GM19099 (cell line): ENCODE data around the gene ERN1.

Experiments used
- POLR2A ChIP-seq: IDR thresholded peaks from 3 replicates; pipeline ENCODE4 v1.6.1; 2011; ENCODE audit warnings: low read depth; ENCODE audit not compliant: insufficient read length; ENCODE audit errors: extremely low read depth

Gene ERN1

DNA sequence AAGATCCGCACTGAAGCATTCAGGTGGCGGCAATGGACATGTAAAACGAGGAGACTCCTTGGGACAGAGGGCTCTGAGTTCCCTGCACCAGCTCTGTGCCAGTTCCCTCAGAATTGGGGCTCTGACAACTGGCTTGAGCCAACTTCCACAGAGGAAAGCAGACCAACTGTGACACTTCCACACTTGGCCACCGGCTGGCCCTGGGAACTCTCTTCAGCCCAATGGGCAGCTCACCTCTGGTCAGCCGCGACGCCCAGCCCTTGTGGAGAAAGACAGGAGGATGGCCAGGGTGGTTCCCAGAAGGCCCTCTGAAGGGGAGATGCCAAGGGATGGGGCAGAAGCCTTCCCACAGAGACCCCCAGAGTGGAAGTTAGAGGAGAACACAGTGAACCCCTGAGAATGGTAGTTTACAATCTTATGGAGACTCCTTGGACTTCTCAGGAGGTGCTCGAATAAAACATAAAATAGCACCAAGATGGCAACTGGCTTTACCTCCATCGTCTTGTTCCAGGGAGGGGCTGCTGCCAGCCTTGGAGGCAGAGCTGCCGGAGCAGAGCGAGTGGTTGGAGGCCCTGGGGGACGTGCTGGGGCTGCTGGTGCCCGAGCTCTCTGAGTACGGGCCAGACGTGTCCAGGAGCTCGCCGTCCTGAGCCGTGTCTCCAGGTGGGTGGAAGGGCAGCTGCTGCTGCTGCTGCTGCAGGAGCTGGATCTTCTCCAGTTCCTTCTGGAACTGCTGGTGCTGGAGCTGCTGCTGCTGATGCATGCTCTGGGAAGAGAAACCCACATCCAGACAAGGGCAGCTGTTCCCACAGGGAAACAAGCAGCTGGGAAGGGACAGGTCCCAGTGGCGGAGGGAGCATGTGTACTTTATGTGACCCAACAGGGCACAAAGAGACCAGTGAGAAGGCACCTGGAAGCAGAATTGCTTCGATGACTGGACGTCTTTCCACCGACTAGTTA is 74.5 kb downstream of the ERN1 start:
- no peak for TF ChIP-seq POLR2A

DNA sequence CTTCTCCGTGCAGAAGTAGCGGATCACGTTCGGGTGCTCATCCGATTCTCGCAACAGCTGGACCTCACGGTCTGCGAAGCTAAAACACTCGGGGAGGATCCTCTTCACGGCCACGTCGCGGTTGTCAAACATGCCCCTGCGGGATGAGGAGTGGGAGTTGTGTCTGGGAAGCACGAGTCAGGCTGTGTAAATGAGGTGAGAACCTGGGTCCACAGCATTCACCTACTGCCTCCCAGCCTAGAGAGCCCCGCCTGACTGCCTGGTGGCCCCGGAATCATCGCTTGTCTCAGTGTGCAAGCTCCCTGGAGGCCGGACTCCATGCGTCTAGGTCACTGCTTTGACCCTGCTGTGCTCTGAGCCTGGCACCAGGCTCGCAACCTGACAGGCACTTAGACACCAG is 75.6 kb downstream of the ERN1 start:
- TF ChIP-seq POLR2A: no peak

DNA sequence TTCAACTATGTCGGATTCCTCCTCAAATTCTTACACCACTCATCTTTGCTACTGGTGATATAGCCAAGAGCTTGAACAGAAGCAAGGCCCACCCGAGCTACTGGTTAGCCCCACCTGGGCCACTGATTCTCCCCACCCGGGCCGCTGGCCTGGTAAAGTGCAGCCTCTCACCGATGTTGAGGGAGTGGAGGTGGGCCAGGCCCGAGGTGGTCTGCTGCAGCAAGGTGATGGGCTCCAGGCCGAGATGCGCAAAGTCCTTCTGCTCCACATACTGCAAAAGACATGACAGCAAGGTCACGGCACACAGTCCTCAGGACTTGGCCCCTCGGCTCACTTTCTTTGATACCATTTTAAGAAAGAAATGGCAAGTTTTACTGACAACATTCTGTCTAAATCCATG is 76.8 kb downstream of the ERN1 start:
- no peak for TF ChIP-seq POLR2A

DNA sequence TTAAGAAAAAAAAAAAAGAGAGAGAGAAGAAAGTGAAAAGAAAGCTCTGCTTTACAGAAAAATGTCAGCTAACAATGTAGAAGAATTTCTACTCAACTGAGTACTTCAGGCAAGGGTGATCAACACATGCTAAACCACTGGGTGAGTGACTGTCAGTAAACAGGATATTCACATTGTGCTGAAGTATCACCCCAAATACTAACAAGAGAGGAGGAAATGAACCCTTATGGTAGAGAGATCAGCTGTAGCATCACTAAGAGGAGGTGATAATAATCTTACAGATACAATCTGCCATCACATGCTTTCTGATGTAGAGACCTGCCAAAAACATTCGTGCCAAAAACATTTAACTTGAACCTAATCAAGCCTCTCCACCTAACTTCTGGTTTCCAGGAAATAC is 78.8 kb downstream of the ERN1 start:
- no peak for TF ChIP-seq POLR2A

- no peak for TF ChIP-seq POLR2A
Measured at GRCh38 chr17:64048805-64049204, 81.1 kb downstream of the ERN1 start.

DNA sequence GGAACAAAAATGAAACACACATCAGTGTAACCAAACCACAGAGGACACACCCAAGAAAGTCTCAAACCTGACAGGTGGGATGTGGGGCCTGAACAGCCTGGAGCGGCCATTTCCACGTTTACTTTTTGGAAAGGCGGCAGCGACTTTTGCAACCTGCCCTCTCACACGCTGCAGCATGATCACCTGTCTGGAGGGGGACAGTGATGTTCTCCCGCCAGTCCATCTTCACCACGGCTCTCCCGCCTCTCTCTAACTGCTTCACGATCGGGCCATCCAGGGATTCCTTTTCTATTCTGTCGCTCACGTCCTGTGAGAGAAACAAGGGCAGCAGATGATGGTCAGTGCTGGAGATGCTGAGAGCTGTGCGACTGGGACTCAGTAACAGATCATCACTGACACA is 84.8 kb downstream of the ERN1 start:
- TF ChIP-seq POLR2A: no peak

DNA sequence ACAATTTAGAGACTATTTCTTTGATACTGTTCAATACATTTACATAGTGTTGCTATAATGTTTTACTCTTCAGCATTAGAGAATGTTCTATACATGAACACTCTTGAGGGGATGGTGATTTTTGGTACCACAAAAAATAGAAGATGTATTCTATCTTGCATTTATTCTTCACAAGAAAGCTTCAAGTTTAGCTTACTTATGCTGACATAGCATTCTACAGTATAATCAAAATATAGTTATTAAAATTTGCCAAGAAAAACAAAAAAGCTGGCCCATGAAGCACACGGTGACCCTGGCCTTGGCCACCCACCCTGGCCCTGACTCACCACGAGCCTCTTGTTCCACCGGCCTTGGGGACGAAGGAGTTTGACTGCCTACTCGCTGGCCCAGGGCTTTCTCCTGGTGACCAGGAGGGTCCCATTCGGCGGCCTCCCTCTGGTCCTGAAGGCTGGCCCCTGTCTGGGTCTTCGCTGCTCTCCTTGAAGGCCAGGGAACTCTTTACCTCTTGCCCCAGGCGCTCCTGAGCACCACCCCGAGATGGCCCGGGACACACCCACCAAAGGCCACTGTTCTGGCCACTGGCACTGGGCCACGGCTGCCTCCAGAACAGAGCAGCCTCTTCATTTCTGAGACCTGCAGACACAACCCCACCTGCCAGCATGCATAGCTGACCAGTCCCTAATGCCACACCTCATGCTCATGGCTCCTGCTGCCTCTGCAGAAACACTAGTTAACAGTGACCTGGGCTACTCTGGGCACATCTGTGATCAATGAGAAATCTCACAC is 87.1 kb downstream of the ERN1 start:
- TF ChIP-seq POLR2A: no peak

DNA sequence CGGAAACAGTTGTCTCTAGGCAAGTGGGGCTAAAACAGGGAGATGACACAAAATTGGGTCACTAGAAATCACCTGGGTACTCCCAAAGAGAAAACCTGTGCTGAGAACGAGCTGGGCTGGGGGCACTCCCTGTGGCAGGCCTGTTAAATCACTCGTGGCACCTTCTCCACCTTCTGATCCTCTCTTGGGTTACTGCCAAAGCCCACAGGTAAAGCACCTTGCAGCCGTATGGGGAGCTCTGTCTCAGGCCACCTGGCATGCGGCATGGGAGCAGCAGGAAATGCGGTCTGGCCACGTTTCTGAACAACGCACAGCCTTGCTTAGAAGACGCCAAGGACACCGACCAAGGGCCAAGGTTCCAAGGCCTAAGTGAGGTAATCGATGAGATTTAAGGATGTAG is 88.0 kb downstream of the ERN1 start:
- no peak for TF ChIP-seq POLR2A

- TF ChIP-seq POLR2A: no peak
Measured at GRCh38 chr17:64040206-64040605, 89.7 kb downstream of the ERN1 start.

GRCh38 chr17:64039106-64039400 is 90.9 kb downstream of the ERN1 start:
- TF ChIP-seq POLR2A: no peak

GRCh38 chr17:64038331-64039105 is 91.4 kb downstream of the ERN1 start:
- TF ChIP-seq POLR2A: no peak

- no peak for TF ChIP-seq POLR2A
Measured at GRCh38 chr17:64037802-64038201, 92.1 kb downstream of the ERN1 start.

DNA sequence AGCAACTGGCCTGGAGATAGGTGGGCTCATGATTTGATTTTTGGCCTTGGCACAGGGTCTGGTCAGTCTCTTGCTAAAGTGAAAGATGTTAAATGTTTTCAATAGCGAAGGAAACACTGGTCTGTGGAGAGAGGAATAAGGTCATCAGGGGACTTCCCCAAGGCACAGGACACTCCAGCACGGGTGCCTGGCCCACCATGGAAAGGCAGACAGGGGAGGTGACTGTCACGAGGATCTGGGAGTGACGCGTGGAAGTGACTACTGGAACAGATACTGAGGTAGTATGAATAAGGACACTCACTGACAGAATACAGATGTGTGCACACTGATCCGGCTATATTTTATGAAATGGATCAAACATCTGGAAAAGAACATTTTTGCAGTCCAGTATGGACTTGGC is 92.8 kb downstream of the ERN1 start:
- no peak for TF ChIP-seq POLR2A

GRCh38 chr17:64036198-64036922 is 93.6 kb downstream of the ERN1 start:
- TF ChIP-seq POLR2A: no peak

DNA sequence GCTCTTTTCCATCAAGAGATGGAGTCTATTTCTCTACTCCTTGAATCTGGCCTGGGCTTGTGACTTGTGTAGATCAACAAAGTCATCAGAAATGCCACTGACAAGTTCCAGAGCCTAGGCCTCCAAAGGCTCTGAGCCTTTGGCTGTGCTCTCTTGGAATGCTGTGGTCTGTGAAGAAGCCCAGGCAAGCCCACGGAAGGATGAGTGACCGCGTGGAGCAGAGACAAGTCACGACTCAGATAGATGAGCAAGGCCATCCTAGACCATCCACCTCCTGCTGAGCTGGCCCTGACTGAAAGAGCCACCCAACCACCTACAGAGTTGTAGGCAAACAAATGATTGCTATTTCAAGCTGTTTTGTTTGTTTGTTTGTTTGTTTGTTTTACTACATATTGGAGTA is 97.9 kb downstream of the ERN1 start:
- no peak for TF ChIP-seq POLR2A
